ENCODE measurements around the gene BMP10.

Gene BMP10

DNA sequence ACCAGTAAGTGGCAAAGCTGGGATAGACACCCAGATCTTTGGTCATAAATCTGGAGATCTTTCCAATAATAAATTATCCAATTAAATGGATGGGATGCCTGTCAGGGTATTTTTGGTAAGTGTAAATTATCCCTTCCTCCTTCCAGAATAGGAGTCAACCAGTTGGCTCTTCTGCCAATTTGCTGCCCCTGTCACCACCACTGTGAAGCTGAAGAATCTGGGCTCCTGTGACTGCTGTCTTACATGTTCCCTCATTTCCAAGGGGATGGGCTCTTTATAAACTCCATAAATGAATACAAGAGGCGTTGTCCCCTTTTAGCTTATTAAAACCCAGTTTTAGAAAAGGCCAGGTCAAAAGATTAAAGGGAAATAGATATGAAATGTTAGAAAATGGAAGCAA lies 17.8 kb upstream of the BMP10 start:
- no peak for DNase-seq

DNA sequence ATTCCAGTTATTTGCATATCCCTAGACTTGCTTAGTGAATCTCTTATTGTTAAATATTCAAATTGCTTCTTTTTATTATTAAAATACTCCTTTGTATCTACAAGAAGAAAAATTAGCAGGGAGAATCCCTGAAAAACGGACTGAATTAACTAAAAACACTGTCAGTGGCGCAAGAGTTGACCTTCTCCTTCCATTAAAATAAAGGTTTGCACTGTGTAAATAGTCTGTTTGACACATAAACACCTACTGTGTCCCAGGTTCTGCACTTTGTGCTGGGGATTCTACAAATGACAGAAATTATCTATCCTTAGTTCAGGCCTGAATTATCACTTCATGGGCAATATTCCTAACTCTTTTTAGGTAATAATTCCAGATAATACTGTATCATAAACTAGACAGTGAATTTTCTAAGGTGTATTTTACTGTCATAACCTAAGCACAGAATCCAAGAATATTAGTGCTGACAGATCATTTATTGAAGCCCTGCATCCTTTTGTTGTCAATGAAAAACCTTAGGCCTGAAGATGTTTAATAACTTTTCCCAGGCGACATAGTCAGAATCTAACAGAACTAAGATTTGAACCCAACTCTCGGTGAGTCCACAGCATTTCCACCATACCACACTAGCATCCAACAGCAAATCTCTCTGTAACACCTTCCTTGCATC lies 17.0 kb upstream of the BMP10 start:
- DNase-seq, result no peak

DNA sequence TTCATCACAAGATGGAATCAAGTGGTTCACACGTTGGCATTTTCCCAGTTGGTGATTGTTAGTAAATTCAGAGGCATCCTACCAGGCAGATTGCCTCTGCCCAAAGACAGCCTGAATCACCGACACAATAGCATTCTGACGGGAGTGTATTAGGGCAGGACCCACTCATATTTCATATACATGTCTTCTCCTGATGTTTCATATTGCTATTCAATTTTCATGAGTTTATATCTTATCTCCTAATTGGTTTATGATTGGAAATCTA lies 14.5 kb upstream of the BMP10 start:
- no peak for DNase-seq

DNA sequence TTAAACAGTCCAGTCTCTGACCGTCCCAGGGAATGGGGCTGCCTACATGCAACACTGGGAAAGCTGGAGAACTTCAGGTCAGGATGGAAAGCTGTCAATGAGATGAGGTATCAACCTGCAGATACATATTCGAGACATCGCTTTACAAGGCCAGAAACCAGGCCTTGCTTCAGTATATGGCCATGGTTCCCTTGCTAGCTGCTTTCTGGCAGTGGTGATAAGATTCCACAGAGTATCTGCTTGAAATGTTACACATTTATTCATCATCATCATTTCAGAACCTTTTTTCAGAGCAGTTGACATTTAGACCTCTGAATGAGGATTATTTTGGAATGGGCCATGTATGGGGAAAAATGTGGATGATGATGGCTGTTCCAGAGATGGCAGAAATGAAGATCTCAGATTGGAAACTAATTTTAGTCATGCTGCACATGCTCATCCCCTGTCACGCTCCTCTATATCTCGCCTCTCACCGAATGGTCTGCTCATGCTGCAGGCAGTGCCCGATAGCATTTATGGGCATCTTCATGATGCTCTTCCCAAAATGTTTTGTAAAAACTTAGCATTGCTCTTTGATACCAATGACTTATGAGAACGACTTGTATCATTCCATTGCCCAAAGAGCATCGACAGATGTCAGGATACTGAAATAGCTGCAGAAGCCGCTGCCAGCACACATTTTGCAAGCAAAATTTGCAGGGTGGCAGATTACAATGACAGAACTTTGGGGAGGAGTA lies 14.0 kb upstream of the BMP10 start:
- no peak for DNase-seq

DNA sequence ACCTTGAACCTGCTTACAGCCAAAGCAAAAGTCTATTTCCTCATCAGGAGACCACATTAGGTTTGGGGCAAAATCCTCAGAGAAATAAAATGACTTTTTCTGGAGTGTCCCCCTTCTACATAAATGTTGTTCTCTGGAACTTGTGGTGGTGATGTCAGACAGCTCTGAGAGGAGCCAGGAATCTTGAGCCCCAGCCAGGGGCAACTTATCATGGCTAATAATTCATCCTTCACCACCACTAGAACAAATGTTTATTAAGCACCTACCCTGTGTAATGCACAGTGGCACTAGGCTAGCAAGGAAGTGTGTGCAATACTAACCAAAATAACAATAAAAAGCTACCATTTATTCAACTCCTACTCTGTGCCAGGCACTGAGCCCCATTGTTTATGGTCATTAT lies 9.0 kb upstream of the BMP10 start:
- no peak for DNase-seq

DNA sequence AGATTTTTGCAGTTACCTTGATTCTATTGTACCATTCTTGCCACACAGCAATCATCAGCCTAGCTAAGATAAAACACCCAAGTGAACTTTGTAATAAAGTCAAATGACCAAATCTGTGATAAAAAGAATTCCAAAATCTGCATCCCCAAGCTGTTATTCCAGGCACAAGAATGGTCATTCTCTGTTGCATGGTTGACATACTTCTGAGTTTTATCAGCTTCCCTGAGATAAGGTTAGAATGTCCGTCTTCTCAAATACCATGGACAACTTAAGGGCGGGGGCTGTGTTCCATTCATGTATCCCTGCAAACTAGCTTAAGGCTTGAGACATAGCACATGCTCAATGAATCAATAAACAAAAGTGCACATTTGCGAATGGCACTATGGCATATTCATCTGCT lies 8.1 kb upstream of the BMP10 start:
- no peak for DNase-seq

DNA sequence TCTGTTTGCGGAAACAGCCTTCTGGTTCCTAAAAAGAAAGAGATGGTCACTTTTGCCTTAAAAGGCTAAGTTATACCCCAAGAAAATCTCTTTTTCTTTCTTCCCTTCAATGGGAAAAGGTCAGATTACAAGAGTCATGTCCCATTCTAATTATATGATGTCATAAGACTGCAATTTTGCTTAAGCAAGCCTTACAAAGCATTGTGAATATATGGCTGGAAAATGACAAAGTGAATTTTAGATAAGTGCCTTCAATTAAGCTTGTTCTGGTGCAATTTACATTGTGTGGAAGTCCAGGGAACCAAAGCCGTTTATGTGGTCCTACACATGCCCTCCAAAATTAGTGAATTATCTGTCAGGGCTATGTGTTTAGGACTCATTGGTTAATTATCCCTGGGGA lies 7.6 kb upstream of the BMP10 start:
- DNase-seq, result no peak

DNA sequence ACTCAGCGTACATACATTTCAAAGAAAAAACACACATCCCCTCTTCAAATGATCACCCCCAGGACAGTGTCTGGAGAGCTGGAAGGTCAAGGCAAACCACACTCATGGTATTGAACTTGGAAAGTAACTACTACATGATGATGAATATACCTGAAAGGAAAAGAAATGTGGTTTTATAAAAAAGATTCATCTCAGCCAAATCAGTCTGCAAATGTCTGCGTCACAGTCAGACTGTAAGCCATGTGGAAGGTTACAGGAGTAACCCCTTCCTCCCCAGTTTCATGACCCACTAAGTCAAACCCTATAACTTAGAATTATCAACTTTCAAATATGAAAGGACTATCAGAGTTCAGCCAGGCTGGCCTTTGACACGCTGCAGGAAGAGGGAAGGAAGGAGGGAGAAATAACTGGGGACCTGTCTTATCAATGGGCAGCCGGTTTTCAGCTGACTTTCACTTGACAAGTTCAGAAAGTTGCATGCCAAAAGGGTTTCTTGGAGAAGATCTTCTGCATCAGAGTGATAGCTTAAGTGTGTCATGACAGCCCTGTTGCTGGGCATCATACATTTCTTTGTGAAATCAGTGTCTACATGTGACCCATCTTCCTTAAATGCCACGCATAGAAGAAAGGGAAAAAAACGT lies 7.0 kb upstream of the BMP10 start:
- DNase-seq, result no peak

DNA sequence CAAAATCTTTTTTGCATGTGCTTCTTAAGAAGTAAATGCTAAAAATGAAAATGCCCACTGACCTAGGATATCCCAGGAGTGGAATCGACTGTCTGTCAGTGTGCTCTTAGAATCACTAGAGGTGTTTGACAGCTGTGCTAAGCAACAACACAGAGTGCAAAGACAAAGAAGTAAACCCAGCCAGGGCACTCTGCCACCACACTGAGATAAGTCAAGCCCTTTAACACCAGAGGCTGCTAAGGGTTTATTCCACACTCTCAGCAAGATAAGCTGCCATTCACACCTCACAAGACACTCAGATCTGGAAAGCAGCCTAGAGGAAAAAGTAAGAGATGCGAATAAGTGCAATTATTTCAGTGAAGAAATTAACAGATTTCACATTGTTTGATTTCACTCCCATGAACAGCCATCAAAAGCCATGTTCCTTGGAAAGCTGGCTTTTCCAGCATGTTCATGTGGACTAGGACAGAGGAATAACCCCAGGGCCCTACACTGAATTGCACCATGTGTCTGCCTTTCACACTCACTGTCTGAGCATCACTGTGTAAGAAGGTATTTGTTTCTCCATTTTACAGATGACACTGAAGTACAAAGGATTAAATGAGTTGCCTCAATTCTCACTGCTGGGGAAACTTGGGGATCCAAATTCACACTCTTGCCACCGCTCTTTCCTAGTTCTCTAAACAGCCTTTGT lies 6.0 kb upstream of the BMP10 start:
- no peak for DNase-seq

DNA sequence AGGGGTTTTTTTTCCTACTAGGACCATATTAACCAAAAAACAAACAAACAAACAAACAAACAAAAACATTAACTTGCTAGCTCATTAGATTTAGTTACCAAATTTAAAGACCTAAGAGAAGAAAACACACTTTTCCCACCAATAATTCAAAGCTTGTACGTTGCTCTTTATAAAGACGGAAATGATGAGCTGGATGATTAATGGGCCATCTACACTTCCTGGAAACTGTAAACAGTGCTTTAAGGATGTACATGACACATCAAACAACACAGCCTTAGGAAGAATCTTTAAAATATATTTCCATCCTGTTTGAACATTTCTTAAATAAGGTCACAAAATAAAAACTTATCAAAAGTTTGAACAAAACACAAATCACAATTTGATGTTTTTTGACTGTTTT lies 982 bp downstream of the BMP10 start:
- DNase-seq, result no peak

DNA sequence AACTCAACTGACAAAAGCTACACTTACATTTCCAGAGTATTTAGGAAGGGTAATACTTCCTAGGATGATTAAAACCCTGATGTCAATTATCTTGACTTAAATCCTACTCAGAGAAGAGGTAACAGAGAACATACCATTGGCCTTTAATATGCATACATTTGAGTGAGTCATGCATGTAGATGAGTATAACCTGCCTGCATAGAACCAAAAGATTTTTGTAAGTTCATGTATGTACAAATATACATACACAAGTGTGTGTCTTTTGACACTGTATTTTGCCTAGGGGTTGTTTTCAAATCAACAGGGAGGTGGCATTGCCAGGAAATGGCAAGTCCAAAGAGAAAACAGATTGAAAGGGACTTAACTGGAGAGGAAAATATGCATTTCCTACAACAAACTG lies 6.1 kb downstream of the BMP10 start:
- DNase-seq, result no peak

DNA sequence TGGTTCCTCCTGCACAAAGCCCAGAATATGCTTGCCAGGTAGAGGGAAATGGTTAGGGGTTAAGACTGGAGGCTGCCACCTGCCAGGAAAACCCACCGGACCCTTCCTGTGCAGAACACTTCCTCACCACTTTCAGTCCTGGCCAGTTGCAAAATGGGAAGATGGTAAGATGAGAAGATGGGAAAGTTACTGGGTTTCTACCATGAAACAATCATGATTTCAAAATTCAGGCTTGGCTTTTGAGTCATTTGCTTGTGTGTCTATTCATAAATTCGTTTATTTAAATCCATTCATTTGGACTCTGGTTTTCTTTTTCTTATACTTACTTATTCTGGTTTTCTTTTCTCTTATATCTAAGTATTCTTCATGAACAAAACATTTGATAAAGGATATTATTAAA lies 7.2 kb downstream of the BMP10 start:
- DNase-seq, result no peak

DNA sequence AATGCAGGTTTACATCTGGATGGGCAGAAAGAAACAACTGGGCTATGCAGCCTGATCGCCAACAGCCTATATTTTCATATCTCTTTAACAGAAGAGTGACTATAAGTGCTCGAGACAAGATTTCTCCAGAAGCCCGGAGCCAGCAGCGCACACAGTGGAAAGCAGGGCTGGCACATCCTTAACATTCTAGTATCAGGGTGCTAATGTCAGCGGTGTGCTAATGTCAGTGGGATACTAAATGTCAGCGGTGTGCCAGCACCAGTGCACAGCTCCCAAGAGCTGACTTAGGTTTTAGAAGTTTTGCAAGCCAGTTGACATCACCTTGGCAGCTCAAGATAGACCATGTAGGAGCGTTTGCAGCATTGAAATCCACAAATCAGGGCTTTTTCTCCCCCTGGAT lies 8.3 kb downstream of the BMP10 start:
- no peak for DNase-seq

DNA sequence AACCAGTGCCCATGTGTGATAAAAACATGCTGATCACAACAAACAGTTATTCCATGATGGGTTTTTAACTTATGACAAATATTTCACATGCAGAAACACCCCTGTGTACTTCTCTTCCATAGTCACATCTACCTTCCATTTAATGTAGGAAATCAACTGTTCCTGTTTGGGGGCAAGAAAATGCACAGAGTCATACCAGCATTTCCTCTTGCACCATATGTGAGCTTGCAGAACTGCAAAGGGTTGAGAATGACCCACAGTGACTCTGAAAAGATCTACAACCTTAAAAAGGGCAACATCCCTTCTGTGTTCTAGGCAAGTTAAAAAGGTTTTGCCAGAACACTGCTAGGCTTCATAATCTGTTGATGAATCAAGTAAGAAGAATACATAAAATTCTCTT lies 9.9 kb downstream of the BMP10 start:
- no peak for DNase-seq

DNA sequence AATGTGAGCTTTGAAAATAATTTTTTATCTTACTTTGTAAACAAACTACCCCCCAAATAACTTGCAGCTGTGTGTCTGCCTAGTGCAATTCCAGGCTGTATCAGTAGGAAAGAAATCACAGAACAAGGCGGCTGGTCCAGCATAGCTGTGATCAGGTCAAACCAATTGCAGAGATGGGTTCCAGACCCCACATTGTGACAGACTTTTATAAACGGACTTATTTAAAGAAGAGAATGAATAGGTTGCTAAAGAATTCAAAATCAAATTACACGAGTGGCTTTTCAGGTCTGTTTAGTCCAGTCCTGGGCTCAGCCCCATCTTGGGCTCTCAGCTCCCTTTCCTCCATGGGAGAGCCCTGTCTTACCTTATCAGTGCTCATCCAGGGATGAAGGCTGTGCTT lies 11.1 kb downstream of the BMP10 start:
- no peak for DNase-seq

DNA sequence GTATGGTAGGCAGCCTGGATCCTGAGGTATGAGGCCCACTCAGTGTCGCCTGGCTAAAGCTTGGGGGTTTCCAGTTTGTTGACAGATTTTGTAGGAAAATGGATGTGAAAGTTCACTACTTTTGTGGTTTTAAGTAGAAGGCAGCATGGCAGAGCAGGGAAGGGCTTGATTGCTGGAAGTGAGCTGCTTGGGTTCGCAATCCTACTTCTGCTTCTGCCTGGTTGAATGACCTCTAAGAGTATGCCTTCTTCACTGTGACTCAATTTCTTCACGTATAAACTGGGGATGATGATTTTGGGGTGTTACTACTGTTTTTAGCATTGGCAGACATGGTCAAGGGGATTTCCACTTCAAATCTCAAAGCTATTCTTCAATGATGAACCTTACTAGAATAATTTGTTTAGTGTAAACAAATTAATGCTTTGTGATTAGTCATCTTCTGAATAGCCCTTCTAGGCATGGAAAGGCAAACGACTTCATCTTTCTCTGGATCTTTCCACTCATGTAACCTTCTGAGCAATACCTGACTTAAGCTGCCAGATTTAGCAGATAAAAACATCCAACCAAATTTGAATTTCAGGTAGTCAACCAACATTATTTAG lies 13.2 kb downstream of the BMP10 start:
- no peak for DNase-seq

DNA sequence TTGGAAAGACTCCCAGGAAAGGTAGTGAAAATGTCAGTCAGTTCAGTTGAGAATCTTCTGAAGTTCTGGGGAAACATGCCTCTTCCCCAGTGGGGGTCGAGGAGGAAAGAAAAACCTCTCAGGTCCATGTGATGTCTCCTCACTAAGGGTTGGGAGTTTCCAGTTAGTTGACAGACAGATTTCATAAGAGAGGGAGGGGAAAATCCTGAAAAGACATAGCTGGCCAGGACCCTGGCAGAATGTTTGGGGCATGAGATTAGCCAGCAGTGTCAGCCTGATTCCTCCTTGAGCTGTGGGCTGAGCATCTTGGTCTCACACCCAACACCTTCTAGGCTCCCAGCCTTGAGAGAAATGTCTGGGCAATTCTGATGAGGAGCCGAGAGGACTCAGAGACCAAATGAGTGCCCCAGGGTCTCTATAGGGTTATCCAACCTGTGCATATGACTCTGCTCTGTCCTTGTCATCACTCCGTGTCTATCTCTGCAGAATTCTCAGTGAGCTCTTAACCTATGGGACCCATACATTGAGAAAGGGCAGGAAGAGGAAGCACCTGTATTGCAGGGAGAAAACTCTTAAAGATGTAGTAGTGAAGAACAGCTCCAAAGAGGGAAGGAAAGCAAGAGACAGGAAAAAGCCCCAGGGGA lies 13.9 kb downstream of the BMP10 start:
- no peak for DNase-seq

DNA sequence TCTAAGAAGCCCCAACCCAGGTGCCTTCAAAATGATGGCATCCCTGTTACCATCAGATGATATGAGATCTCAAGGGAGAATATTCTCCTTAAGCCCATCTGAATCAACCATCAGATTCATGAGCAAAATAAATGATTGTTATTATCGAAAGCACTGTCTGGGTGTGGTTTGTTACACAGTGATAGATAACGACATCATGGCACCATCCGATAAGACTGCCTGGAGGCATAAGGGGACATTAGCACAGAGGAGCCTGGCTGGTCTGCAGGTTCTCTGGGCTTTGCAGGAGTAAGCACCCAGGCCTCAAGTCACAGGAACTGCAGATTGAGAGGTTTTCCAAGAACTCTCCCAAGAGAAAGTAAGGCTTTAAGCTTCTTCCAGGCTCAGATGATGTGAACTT lies 15.6 kb downstream of the BMP10 start:
- DNase-seq, result no peak

DNA sequence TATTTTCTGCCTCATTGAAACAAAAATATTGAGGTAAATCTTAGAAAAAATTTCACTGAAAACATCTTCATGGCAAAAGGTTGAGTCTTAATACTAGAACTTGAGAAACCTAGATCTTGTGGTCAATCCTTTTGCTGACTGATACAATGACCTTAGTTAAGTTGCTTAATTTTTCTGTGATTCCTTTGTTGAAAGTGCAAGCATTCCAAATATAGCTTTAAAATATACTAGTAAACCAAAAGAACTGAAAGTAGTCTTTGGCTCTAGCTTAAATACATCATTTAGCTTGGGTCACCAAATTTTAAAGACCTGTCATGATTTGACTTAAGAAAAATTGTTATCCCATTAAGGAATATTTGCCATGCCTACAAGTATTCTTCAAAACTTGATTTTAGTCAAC lies 16.7 kb downstream of the BMP10 start:
- DNase-seq, result no peak

DNA sequence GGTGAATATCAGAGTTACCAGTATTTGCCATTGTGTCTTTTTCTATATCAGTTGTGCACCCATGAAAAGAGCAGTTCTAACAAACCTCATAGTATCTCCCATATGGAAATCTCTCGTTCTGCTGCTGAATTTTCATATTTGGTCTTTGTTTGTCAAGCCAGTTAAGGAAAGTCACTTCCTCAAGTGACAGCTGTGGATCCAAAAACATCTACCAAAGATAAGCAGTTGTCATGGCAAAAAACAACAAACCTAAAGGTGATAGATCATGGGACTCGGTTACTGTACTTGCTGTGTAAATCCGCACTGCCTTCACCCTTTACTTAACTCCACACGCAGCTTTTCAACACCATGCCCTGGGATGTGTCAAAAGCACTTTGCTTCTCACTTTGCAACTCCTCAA lies 17.3 kb downstream of the BMP10 start:
- DNase-seq, result no peak

DNA sequence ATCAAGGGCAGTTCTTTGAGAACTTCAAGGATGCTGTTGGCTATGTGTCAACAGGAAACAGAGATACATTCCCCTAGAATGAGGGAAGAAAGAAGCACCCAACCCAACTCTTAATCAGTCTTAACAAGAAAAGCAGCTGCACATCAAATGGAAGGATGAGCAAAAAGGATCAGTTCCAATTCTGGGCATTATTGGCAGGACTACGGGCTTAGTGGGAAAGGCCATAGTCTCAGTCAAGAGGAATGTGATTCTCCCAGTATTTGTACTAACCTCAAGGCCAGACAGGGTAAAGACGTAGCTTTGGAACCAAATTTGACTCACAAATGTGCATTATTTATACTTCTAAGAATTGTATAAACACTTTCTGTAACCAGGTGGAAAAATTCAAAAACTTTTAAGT lies 18.2 kb downstream of the BMP10 start:
- no peak for DNase-seq

DNA sequence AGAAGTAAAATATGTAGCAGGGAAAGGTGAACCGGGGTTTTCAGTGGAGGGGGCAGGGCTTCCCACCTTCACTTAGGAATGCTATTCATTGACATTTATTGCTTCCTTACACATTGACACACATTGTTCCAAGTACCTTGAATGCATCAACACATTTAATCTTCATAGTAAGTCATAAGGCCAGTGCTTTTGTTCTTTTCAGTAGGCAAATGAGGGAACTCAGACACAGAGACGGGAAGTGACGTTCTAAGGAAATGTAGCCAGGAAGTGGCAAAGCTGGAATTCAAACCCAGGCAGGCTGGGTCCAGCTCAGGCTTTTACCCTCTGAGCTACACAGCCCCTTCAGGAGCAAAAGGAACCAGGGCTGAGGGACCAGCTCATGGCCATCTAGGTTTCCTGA lies 20.7 kb downstream of the BMP10 start:
- DNase-seq, result no peak

DNA sequence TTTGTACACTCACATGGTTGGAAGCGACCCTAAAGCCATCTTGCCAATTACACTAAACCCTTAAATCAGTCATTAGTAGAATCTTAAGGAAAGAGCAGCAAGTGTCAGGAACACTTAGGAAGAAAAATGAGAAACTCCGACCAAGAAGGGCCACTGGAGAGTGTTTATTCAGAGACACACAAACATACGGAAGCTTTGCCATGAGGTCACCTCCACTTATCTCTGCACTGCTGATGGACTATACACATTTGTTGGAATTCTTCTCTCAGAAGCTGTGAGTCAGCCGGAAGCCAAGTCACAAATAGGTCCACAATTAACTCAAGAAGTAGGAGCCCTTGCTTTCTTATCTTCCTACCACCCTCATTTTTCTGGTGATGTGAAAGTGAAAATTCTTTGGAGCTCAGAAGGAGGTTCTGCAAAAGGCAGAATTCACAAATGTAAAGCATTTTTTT lies 21.6 kb downstream of the BMP10 start:
- no peak for DNase-seq
